AG04449 (cell line): Measurements from ENCODE around the gene UGT1A7.

Source experiments
- CTCF ChIA-PET: fragments of 350-600 bp; formaldehyde crosslinking; extraction: SDS; loops from one replicate; lab custom pipeline; 2021; ENCODE audit warnings: antibody characterized with exemption; lab: Yijun Ruan, JAX
- POLR2A ChIA-PET: fragments of 400-600, 350-600 bp; formaldehyde crosslinking; extraction: SDS; loops from one replicate; lab custom pipeline; 2020; ENCODE audit warnings: antibody characterized with exemption, inconsistent platforms; lab: Yijun Ruan, JAX
- DNase-seq: peaks from one replicate; pipeline ENCODE4 v3.0.0-alpha.2; 2010; ENCODE audit warnings: low read depth, low spot score
- H3K4me3 ChIP-seq: 2 replicates; pipeline ENCODE4 v1.5.1; 2011; ENCODE audit warnings: low read depth, mild to moderate bottlenecking, control low read depth, low read length
- CTCF ChIP-seq: IDR thresholded peaks from one replicate; pipeline ENCODE4 v1.5.1; 2011; ENCODE audit warnings: mild to moderate bottlenecking, moderate library complexity, low read length, control low read depth, inconsistent platforms; ENCODE audit not compliant: insufficient read depth; ENCODE audit errors: missing control alignments

UGT1A7 gene

DNA sequence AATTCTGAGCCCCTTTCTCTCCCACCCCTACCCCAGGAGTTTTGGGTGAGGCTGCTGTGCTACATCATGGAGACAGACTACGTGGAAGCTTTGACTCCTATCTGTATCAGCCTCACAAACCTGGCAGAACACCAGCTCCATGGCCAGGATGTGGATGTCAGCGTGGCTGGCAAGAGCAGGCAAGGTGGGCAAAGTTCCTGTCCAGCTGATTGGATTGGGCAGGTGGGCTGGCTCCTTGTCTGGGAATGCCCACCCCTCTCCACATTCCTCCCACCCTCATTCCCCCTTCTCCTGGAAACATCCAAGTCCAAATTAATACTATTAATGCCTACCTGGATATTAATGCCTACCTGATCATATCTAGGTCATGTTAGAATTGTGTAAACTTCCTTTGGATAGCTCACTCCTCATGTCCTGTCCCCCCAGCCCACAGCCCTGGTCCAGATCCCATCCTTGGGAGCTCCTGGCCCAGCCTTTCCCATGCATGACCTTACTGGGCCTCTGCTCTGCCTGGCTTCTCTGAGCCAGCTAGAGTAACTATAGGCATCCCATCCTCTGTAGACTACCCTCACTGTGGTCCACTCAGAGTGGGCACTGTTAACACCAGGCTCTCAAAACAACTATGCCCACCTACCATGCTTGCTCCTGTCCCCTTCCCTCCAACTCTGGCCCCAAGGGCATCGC, 120.6 kb downstream of the UGT1A7 start:
- CTCF ChIA-PET, result no interaction called here
- POLR2A ChIA-PET, result no interaction called here
- TF ChIP-seq CTCF, result no peak
- DNase-seq, result no peak
- no peak overlapping the region for H3K4me3 ChIP-seq

DNA sequence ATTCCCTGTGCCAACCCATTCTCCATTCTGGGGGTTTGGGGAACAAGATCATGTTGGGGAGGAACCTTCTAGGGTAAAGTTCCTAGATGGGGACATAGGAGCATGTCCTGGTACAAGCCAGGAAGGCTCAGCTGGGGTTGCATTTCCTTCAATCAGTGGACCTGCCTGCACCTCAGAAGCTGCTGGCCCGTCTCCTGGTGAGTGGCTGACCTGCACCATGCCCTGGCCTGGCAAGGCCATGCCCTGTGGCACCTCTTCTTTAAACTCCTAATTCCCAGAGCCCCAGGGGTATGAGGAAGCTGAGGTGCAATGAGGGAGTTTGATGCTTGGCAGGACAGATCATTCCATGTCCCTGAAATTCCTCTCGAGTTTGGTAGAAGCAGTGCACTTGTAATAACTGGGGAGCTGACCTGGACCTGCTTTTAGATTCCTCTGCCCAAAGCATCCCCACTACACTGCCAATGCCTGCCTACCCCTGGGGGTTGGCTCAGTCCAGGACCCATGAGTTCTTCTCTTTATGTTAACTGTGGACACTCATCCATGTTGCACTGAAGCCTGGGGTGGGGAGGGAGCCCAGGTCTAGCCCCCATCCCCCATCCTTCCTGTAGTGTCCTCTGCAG, 121.7 kb downstream of the UGT1A7 start:
- no peak for TF ChIP-seq CTCF
- H3K4me3 ChIP-seq, result no peak overlapping the region
- ChIA-PET CTCF (no interaction called here), POLR2A (no interaction called here)
- DNase-seq, result no peak

GRCh38 chr2:233803994-233804393, 122.3 kb downstream of the UGT1A7 start:
- no peak for DNase-seq
- POLR2A ChIA-PET, result no interaction called here
- no peak for TF ChIP-seq CTCF
- H3K4me3 ChIP-seq, result no peak overlapping the region
- CTCF ChIA-PET, result no interaction called here

GRCh38 chr2:233807215-233807865, 125.6 kb downstream of the UGT1A7 start:
- TF ChIP-seq CTCF, result no peak
- no peak for DNase-seq
- POLR2A ChIA-PET, result no interaction called here
- no peak overlapping the region for H3K4me3 ChIP-seq
- CTCF ChIA-PET, result no interaction called here

DNA sequence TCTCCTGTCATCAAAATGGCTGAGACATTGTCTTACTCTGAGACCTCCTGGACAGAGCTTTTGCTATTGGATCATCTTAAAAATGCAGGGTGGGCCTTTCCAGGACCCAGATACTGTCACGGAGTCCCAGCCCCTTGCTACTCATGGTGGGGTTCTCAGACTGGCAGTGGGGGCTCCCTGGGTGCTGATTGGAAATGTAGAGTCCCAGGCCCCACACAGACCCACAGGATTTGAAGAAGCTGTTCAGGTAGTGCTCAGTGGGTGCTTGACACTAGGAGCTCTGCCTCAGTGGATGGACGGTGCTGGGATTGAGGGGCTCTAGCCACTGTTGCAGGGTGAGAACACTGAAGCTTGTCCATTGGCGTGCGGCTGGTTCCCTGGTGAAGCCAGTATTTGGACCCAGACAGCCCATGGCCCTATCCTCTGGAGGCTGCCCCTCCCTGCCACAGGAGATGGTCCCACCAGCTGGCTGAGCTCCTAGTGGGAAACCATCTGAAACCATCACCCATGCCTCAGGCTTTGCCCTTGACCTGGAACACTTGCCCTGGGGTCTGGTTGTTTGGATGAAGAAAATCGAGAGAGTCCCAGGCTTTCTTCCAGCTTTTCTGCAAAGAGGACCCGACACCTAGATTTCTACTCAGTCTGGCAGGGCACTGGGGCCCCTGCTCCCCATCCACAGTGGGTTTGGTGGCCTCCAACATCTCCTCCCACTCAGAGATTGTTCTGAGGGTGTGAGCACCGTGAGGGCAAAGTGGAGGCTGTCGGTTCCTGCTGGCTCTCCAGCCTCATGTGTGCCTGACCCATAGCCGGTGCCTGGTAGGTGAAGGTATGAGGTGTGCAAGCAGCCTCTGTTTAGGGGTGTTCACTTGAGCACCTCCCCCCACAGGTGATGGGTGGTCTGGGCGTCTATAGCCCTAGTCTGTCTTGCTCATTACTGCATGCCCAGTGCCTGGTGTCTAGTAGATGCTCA, 126.5 kb downstream of the UGT1A7 start:
- H3K4me3 ChIP-seq, result no peak overlapping the region
- no peak for DNase-seq
- ChIA-PET POLR2A (no interaction called here), CTCF (no interaction called here)
- TF ChIP-seq CTCF, result no peak
